HFFc6 (cell line): Measurements from ENCODE around the gene ST3GAL6. TPM values are rescaled to one million over a fixed set of nuclear protein-coding genes. Genes with fewer than 3 reads are reported as not detected.

Experiments
- DNase-seq: peaks from one replicate; pipeline ENCODE4 v3.0.0-alpha.2; 2018
- H3K27ac Mint-ChIP-seq: 2 replicates; pipeline ENCODE4 v1.8.0; 2020; ENCODE audit warnings: mild to moderate bottlenecking, mixed read lengths
- H3K27me3 Mint-ChIP-seq: 2 replicates; pipeline ENCODE4 v1.8.0; 2021; ENCODE audit warnings: mild to moderate bottlenecking, moderate library complexity, mixed read lengths; ENCODE audit not compliant: insufficient read depth
- H3K36me3 Mint-ChIP-seq: 2 replicates; pipeline ENCODE4 v1.8.0; 2021; ENCODE audit warnings: low read depth, mixed read lengths
- H3K4me1 Mint-ChIP-seq: 2 replicates; pipeline ENCODE4 v1.8.0; 2020; ENCODE audit warnings: low read depth, mixed read lengths
- H3K4me3 Mint-ChIP-seq: 2 replicates; pipeline ENCODE4 v1.8.0; 2020; ENCODE audit warnings: mild to moderate bottlenecking, moderate library complexity, mixed read lengths
- H3K9me3 Mint-ChIP-seq: 2 replicates; pipeline ENCODE4 v1.8.0; 2020; ENCODE audit warnings: mild to moderate bottlenecking, mixed read lengths
- total RNA-seq, 6 experiments: library from RNA; stranded (reverse); fragmentation: NEBNext Ultra II Directional; extraction: Animal tissue kit (Norgen Biotek cat#: 25700); gene quantifications; 2 replicates in 1 of 6; 3 replicates in 5 of 6; pipeline ENCODE4 v1.2.3, GENCODE V29; 2021
- TF ChIP-seq, protein P1 (sequence below): fragments of 200-600 bp; sonication (generic); IDR thresholded peaks from 2 replicates; pipeline ENCODE4 v1.5.0; 2021; ENCODE audit warnings: antibody characterized with exemption, mild to moderate bottlenecking

The ST3GAL6 gene
- total RNA-seq, 6 experiments from 2014 or later, result not detected

DNA sequence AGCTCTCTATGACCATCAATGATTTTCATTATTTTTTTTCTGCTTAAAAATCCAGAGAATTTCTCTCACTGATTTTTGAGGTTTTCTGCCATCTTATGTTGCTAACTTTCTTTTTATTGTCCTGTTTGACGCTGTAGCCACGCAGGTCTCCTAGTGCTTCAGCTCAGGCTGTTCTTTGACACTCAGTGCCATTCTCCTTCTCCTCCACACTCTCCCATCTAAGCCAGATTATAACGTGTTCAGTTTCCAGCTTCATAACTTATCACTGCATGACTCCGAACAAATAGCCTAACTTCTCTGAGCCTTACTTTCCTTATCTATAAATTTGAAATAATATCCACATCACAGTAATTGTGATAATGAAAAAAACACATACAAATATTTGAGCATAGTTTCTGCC is 22.8 kb upstream of the ST3GAL6 start:
- Mint-ChIP-seq H3K9me3 (no peaks in the 10 kb centered on the region), H3K27me3 (peaks cover 53% of the 10 kb centered on the region)

DNA sequence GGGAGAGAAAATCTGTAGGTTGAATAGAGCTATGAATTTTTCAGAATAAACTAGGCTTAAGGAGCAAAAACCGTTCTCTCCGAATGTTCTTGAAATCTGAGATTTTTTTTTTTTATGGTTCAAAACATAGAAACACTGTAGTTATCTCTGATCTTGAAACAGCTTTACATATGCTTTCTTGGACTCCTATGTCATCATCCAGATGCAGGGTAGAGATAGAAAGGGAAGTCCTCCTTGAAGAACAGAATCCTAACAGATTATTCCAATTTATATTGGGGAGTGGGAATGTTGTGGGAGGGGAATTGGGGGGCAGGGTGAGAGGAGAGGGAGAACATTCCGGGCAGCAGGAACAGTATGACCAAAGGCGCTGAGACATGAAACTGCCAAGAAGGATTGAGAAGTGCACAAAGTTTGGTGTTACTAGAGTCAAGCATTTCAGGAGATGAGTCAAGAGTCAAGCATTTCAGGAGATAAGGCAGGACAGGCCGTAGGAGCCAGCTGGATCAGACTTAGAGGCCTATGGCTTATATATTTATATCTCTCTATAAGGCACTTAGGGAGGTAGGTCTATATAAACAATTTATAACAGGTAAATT is 21.9 kb upstream of the ST3GAL6 start:
- Mint-ChIP-seq H3K27me3 (peaks cover 50% of the 10 kb centered on the region), H3K36me3 (no peaks in the 10 kb centered on the region), H3K9me3 (no peaks in the 10 kb centered on the region), H3K27ac (no peak overlapping the region), H3K4me1 (peaks cover 7% of the 10 kb centered on the region; the same call in 1 of the 2 replicates), H3K4me3 (no peak overlapping the region)
- DNase-seq, result no peak
- TF ChIP-seq, protein P1, sequence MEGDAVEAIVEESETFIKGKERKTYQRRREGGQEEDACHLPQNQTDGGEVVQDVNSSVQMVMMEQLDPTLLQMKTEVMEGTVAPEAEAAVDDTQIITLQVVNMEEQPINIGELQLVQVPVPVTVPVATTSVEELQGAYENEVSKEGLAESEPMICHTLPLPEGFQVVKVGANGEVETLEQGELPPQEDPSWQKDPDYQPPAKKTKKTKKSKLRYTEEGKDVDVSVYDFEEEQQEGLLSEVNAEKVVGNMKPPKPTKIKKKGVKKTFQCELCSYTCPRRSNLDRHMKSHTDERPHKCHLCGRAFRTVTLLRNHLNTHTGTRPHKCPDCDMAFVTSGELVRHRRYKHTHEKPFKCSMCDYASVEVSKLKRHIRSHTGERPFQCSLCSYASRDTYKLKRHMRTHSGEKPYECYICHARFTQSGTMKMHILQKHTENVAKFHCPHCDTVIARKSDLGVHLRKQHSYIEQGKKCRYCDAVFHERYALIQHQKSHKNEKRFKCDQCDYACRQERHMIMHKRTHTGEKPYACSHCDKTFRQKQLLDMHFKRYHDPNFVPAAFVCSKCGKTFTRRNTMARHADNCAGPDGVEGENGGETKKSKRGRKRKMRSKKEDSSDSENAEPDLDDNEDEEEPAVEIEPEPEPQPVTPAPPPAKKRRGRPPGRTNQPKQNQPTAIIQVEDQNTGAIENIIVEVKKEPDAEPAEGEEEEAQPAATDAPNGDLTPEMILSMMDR, result no peak

More for the DNA sequence above, 22.8 kb upstream of the ST3GAL6 start:
- Mint-ChIP-seq H3K27ac (no peak overlapping the region), H3K4me3 (no peak overlapping the region), H3K36me3 (no peaks in the 10 kb centered on the region), H3K4me1 (peaks cover 7% of the 10 kb centered on the region; the same call in 1 of the 2 replicates)
- TF ChIP-seq, protein P1, result no peak
- no peak for DNase-seq

DNA sequence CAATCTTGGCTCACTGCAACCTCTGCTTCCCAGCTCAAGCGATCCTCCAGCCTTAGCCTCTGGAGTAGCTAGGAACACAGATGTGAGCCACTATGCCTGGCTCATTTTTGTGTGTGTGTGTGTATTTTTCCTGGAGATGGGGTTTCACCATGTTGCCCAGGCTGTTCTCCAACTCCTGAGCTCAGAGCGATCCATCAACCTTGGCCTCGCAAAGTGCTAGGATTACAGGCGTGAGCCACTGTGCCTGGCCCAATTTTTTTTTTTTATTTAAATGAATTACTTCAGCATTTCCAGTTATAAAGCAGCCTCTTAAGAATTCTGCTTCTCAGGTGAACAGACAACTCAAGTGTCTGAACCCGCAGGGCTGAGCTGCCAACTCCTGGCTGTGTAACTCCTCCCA is 20.1 kb upstream of the ST3GAL6 start:
- Mint-ChIP-seq H3K27me3 (peaks cover 41% of the 10 kb centered on the region), H3K36me3 (no peaks in the 10 kb centered on the region), H3K9me3 (no peaks in the 10 kb centered on the region), H3K4me3 (no peak overlapping the region), H3K4me1 (peaks cover 7% of the 10 kb centered on the region; the same call in 1 of the 2 replicates), H3K27ac (no peak overlapping the region)
- TF ChIP-seq, protein P1, result no peak
- DNase-seq, result no peak

DNA sequence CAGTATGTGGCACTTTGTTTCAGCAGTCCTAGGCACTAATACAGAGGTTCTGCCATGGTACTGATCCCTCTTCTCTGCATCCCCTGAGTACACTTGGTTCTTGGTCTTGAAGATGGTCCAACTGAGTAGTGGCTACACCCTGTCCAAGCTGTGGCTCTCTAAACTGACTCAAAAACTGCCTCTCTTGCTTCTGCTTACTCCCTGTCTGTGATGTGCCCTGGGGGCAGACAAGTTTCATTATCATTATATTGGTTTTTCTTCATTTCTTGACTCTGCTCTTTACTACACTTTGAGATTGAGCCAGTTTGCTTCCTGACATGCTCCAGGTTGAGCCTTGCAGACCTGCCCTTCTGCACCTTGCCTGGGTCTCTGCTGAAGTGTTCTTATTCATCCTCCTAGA is 18.9 kb upstream of the ST3GAL6 start:
- H3K4me3 Mint-ChIP-seq, result no peak overlapping the region
- H3K4me1 Mint-ChIP-seq, result peaks cover 7% of the 10 kb centered on the region; the same call in 1 of the 2 replicates
- H3K36me3 Mint-ChIP-seq, result peaks cover 5% of the 10 kb centered on the region; the same call in 1 of the 2 replicates
- TF ChIP-seq, protein P1, result no peak
- peaks cover 36% of the 10 kb centered on the region for H3K27me3 Mint-ChIP-seq
- no peaks in the 10 kb centered on the region for H3K9me3 Mint-ChIP-seq
- DNase-seq, result no peak
- no peak overlapping the region for H3K27ac Mint-ChIP-seq

- TF ChIP-seq, protein P1, result no peak
- no peak for DNase-seq
- no peak overlapping the region for H3K4me3 Mint-ChIP-seq
- peaks cover 7% of the 10 kb centered on the region; the same call in 1 of the 2 replicates for H3K4me1 Mint-ChIP-seq
- no peaks in the 10 kb centered on the region for H3K9me3 Mint-ChIP-seq
- peaks cover 31% of the 10 kb centered on the region for H3K27me3 Mint-ChIP-seq
- peaks cover 5% of the 10 kb centered on the region; the same call in 1 of the 2 replicates for H3K36me3 Mint-ChIP-seq
- H3K27ac Mint-ChIP-seq, result no peak overlapping the region
Measured at GRCh38 chr3:98745718-98746117, 17.4 kb upstream of the ST3GAL6 start.
